Measurements from ENCODE around the gene CCDC152.

CCDC152 gene

DNA sequence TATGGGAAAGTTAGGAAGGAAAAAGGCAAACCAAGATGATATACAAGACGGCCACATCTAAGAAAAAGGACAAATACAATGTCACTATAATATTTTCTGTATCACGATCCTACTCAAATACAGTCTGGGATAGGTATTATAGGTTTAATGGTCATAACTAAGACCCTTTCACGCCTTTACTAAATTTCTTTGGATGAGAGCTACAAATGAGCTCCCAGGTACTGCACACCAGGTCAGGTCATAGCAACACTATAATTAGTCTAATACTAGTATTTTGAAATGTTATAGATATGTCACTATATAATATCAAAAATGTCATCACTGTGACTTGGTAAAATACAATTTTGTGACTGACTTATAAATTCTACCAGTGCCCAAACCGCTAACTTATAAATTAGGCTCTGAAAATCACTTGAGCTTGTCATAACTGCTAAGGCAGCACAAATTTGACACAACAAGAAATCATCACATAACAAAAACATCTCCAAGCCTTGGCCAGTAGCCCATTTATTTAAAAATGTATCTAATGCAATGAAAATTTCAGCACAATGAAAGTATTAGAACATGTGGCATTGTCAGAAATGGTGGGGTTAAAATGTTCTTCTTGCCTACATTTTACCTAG, 48.2 kb downstream of the CCDC152 start:
- TF ChIP-seq RAD21 (IDR thresholded peaks at IDR 0.05; ENCODE audit: low read depth) (no peak), TEAD4 (IDR thresholded peaks at IDR 0.05) (no peak), USF1 (IDR thresholded peaks at IDR 0.05) (no peak), NFIC (IDR thresholded peaks at IDR 0.05) (no peak), YY1 (IDR thresholded peaks at IDR 0.05; ENCODE audit: low read depth) (no peak), CEBPB (IDR thresholded peaks at IDR 0.05) (no peak), TAF1 (IDR thresholded peaks at IDR 0.05; ENCODE audit: low read depth) (no peak), CREB1 (IDR thresholded peaks at IDR 0.05; ENCODE audit: low read depth) (no peak), FOXM1 (IDR thresholded peaks at IDR 0.05; ENCODE audit: borderline replicate concordance, low read depth) (no peak), REST (IDR thresholded peaks at IDR 0.05; ENCODE audit: low read depth) (no peak), EGR1 (IDR thresholded peaks at IDR 0.05) (no peak), EP300 (IDR thresholded peaks at IDR 0.05; ENCODE audit: borderline replicate concordance) (no peak), TCF12 (IDR thresholded peaks at IDR 0.05; ENCODE audit: low read depth) (no peak), ZBTB7A (IDR thresholded peaks at IDR 0.05; ENCODE audit: low read depth) (no peak)
- TF ChIP-seq, protein P1, sequence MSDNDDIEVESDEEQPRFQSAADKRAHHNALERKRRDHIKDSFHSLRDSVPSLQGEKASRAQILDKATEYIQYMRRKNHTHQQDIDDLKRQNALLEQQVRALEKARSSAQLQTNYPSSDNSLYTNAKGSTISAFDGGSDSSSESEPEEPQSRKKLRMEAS (IDR thresholded peaks at IDR 0.05) = no peak

DNA sequence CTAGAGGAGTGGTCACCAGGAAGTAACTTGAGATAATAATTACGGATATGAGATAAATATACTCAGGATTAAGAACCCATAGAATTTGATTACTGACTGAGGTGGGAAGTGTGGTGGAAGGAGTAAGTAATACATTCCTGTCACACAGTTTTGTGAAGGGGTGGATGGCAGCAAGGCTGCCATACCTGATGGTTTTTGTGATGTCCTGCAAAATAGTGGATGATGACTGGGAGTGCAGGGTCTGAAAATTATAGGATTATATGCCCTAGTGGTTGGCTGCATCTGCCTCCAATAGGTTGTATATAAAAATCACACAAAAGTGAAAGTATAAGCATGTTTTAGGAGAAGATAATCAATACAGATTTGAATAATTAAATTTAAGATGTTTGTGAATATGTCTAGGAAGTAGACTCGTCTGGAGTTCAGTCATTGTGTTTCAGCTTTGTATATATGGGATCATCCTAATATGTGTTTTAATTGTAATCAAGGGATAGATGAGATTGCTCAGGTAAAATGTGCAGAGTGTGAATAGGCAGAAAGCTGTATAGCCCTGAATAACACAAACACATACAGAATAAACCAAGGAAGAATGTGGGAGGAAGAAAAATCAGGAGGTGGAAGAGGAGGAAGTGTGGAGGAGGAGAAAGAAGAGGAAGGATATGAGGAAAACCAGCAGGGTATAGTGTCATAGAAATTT, 49.5 kb downstream of the CCDC152 start:
- TF ChIP-seq, protein P1 (IDR thresholded peaks at IDR 0.05) = no peak
- no peak for TF ChIP-seq TEAD4 (IDR thresholded peaks at IDR 0.05)
- no peak for TF ChIP-seq ZBTB7A (IDR thresholded peaks at IDR 0.05; ENCODE audit: low read depth)
- no peak for TF ChIP-seq NFIC (IDR thresholded peaks at IDR 0.05)
- no peak for TF ChIP-seq YY1 (IDR thresholded peaks at IDR 0.05; ENCODE audit: low read depth)
- no peak for TF ChIP-seq TAF1 (IDR thresholded peaks at IDR 0.05; ENCODE audit: low read depth)
- no peak for TF ChIP-seq USF1 (IDR thresholded peaks at IDR 0.05)
- no peak for TF ChIP-seq CEBPB (IDR thresholded peaks at IDR 0.05)
- no peak for TF ChIP-seq FOXM1 (IDR thresholded peaks at IDR 0.05; ENCODE audit: borderline replicate concordance, low read depth)
- TF ChIP-seq EP300 (IDR thresholded peaks at IDR 0.05; ENCODE audit: borderline replicate concordance) = no peak

DNA sequence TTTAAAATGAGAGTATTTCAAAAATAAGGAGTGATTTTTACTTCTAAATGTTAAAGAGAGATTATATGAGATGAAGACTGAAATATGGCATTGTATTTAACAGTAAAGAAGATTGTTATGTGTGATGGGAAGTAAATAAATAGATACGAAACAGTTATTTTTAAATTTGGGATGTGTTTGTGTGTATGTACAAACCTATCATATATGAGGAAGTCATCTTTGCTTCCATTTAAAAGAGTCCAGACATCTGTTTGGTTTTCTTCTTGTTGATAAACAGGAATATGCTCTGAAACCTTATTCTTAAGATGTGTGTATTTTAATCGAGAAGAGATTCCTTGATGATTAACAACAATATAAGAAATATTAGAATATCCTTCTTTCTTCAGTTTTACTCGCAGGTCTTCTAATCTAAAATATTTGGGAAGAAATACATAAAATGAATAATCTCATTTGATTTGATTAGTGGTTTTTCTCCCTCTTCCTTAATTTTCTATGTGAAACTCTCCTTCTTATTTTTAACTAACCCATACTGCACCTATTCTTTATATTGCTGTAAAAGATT, 50.2 kb downstream of the CCDC152 start:
- TF ChIP-seq NFIC (IDR thresholded peaks at IDR 0.05) = no peak
- no peak for TF ChIP-seq CREB1 (IDR thresholded peaks at IDR 0.05; ENCODE audit: low read depth)
- TF ChIP-seq EP300 (IDR thresholded peaks at IDR 0.05; ENCODE audit: borderline replicate concordance) = no peak
- no peak for TF ChIP-seq TEAD4 (IDR thresholded peaks at IDR 0.05)
- no peak for TF ChIP-seq REST (IDR thresholded peaks at IDR 0.05; ENCODE audit: low read depth)
- no peak for TF ChIP-seq USF1 (IDR thresholded peaks at IDR 0.05)

GRCh38 chr5:42807722-42808447, 51.3 kb downstream of the CCDC152 start:
- TF ChIP-seq ZBTB7A (IDR thresholded peaks at IDR 0.05; ENCODE audit: low read depth) (no peak), NFIC (IDR thresholded peaks at IDR 0.05) (no peak), EGR1 (IDR thresholded peaks at IDR 0.05) (no peak), RAD21 (IDR thresholded peaks at IDR 0.05; ENCODE audit: low read depth) (no peak)

Measured in Ishikawa (cell line).